Fibroblast of lung (primary cell): ENCODE results near the gene LAPTM4A.

ENCODE experiments used
- CTCF ChIP-seq, 2 donors: IDR thresholded peaks in 1 of 2; conservative IDR thresholded peaks in 1 of 2; 1 replicate in 1 of 2; 2 replicates in 1 of 2; pipeline ENCODE4 v1.5.1; 2011 to 2012; ENCODE audit warnings: low read length in 2 of 2, control low read depth in 1 of 2, inconsistent platforms in 1 of 2, low read depth in 1 of 2, mild to moderate bottlenecking in 1 of 2
- EZH2 ChIP-seq: IDR thresholded peaks from 2 replicates; pipeline ENCODE4 v1.5.1; 2012; ENCODE audit warnings: low read length, control low read depth, mild to moderate bottlenecking; ENCODE audit errors: missing control alignments

GRCh38 chr2:20048488-20049448 lies 2.7 kb downstream of the LAPTM4A start:
- no peak for TF ChIP-seq CTCF (conservative IDR thresholded peaks at IDR 0.05 in 1 of 2, IDR thresholded peaks at IDR 0.05 in 1 of 2; ENCODE audit: low read depth in 1 of 2, low read length in 2 of 2)
- TF ChIP-seq EZH2, result no peak
